Progenitor cell of endocrine pancreas (in vitro differentiated cells): ENCODE measurements around the gene CRTAC1. TPM values are rescaled to one million over a fixed set of nuclear protein-coding genes. Genes with fewer than 3 reads are reported as not detected.

Source experiments
- DNase-seq: peaks from one replicate; pipeline ENCODE4 v3.0.0; 2021; ENCODE audit warnings: low spot score; ENCODE audit not compliant: unreplicated experiment
- H3K27ac Mint-ChIP-seq: 2 replicates; pipeline ENCODE4 v1.8.0; 2021; ENCODE audit warnings: mild to moderate bottlenecking, moderate library complexity, mixed read lengths
- H3K27me3 Mint-ChIP-seq: 2 replicates; pipeline ENCODE4 v1.8.0; 2021; ENCODE audit warnings: mixed read lengths
- H3K36me3 Mint-ChIP-seq: 2 replicates; pipeline ENCODE4 v1.8.0; 2022; ENCODE audit warnings: mixed read lengths; ENCODE audit not compliant: insufficient read depth
- H3K4me1 Mint-ChIP-seq: 2 replicates; pipeline ENCODE4 v1.8.0; 2021; ENCODE audit warnings: low read depth, mixed read lengths
- H3K4me3 Mint-ChIP-seq: 2 replicates; pipeline ENCODE4 v1.8.0; 2021; ENCODE audit warnings: low read depth, mild to moderate bottlenecking, moderate library complexity, mixed read lengths
- H3K9me3 Mint-ChIP-seq: 2 replicates; pipeline ENCODE4 v1.8.0; 2021; ENCODE audit warnings: low read depth, mixed read lengths
- total RNA-seq: library from RNA; stranded (reverse); gene quantifications from 2 replicates; pipeline ENCODE4 v1.2.1, GENCODE V29; 2021
- TF ChIP-seq, protein P1 (sequence below): fragments of 200-600 bp; sonication (generic); IDR thresholded peaks from one replicate; pipeline ENCODE4 v1.5.0; 2021; ENCODE audit warnings: antibody characterized with exemption, mild to moderate bottlenecking; ENCODE audit not compliant: unreplicated experiment

The CRTAC1 gene
- total RNA-seq, 1 donor from 2014 or later: 4.6 TPM

DNA sequence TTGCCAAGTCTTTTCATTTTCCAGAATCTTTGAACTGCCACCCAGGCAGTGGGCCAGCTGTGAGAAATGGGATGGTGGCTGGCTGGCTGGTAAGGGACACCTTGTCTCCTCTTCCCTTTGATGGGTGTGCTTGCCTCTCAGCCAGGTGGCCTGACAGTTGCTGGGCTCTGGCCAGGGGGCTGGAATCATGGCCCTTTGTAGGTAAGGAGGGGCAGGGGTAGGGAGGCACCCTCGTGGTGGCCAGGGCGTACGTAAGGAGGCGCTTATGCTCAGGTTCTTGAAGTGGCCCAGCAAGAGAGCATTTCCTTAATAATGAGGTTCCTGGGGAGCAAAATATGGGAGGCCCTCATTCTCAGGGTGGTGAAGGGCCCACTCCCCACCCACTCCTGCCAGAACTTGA lies 213.8 kb downstream of the CRTAC1 start:
- Mint-ChIP-seq H3K27me3 (peaks cover 11% of the 10 kb centered on the region), H3K27ac (no peak overlapping the region), H3K4me1 (peaks cover 12% of the 10 kb centered on the region), H3K9me3 (no peaks in the 10 kb centered on the region), H3K36me3 (no peaks in the 10 kb centered on the region), H3K4me3 (no peak overlapping the region)
- DNase-seq: no peak
- TF ChIP-seq, protein P1, sequence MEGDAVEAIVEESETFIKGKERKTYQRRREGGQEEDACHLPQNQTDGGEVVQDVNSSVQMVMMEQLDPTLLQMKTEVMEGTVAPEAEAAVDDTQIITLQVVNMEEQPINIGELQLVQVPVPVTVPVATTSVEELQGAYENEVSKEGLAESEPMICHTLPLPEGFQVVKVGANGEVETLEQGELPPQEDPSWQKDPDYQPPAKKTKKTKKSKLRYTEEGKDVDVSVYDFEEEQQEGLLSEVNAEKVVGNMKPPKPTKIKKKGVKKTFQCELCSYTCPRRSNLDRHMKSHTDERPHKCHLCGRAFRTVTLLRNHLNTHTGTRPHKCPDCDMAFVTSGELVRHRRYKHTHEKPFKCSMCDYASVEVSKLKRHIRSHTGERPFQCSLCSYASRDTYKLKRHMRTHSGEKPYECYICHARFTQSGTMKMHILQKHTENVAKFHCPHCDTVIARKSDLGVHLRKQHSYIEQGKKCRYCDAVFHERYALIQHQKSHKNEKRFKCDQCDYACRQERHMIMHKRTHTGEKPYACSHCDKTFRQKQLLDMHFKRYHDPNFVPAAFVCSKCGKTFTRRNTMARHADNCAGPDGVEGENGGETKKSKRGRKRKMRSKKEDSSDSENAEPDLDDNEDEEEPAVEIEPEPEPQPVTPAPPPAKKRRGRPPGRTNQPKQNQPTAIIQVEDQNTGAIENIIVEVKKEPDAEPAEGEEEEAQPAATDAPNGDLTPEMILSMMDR: no peak

Other genes with a start within 250 kb of the CRTAC1 start
- gene GOLGA7B, start 180.8 kb downstream of the CRTAC1 start, total RNA-seq: 1.1 and 1.4 TPM in 2 replicates
- gene R3HCC1L, start 104.0 kb upstream of the CRTAC1 start, total RNA-seq: 18.7 and 18.9 TPM in 2 replicates
- gene LOXL4, start 237.6 kb upstream of the CRTAC1 start, total RNA-seq: 3.6 and 3.7 TPM in 2 replicates